H1 (cell line): ENCODE measurements around the gene RRP7A. TPM values are rescaled to one million over a fixed set of nuclear protein-coding genes. Genes with fewer than 3 reads are reported as not detected.

ENCODE experiments used
- CTCF ChIA-PET: fragments of 300-600 bp; sonication (Branson Sonifier 250); formaldehyde crosslinking; loops from one replicate; lab custom pipeline; 2021; ENCODE audit not compliant: partially characterized antibody; lab: Charles Lee
- POLR2A ChIA-PET: fragments of 300-600 bp; sonication (Branson Sonifier 250); formaldehyde crosslinking; loops from one replicate; lab custom pipeline; 2021; ENCODE audit warnings: inconsistent platforms; ENCODE audit not compliant: partially characterized antibody; lab: Charles Lee
- DNase-seq, 2 experiments: peaks; one replicate each; pipeline versions ENCODE4 v3.0.0 to v3.0.0-alpha.2; 2010 to 2022; ENCODE audit warnings: low spot score in 2 of 2, low read depth in 1 of 2, mixed read lengths in 1 of 2
- FAIRE-seq: peaks from 2 replicates; lab custom pipeline; 2011; peaks lifted over from hg19 to GRCh38; lab: Jason Lieb, UNC
- H2AFZ ChIP-seq: 2 replicates; pipeline ENCODE4 v1.8.1; 2012; ENCODE audit warnings: low read length, inconsistent platforms
- H2AK5ac ChIP-seq: 2 replicates; pipeline ENCODE4 v1.6.1; 2013; ENCODE audit warnings: low read depth, low read length
- H2BK120ac ChIP-seq: replicated peaks from 2 replicates; pipeline ENCODE3; 2013; ENCODE audit warnings: low read depth, low read length, inconsistent platforms
- H2BK12ac ChIP-seq: 2 replicates; pipeline ENCODE4 v1.6.1; 2013; ENCODE audit warnings: low read depth, low read length
- H2BK15ac ChIP-seq: 2 replicates; pipeline ENCODE4 v1.6.1; 2013; ENCODE audit warnings: low read length
- H2BK20ac ChIP-seq: 2 replicates; pipeline ENCODE4 v1.6.1; 2013; ENCODE audit warnings: low read length
- H2BK5ac ChIP-seq: 2 replicates; pipeline ENCODE4 v1.6.1; 2013; ENCODE audit warnings: low read depth, low read length
- H3K14ac ChIP-seq: 2 replicates; pipeline ENCODE4 v1.6.1; 2013; ENCODE audit warnings: inconsistent platforms; ENCODE audit not compliant: insufficient read length
- H3K18ac ChIP-seq: 2 replicates; pipeline ENCODE4 v1.6.1; 2013; ENCODE audit warnings: low read length; ENCODE audit errors: extremely low read depth
- H3K23ac ChIP-seq: 2 replicates; pipeline ENCODE4 v1.6.1; 2013; ENCODE audit warnings: inconsistent platforms; ENCODE audit not compliant: insufficient read length
- H3K23me2 ChIP-seq: 2 replicates; pipeline ENCODE4 v1.6.1; 2013; ENCODE audit warnings: low read depth, low read length
- H3K27ac ChIP-seq: 2 replicates; pipeline ENCODE4 v1.6.1; 2011; ENCODE audit warnings: low read depth, low read length, inconsistent platforms
- H3K27me3 ChIP-seq, 4 experiments: replicated peaks in 1 of 4; 1 replicate in 1 of 4; 2 replicates in 3 of 4; pipeline versions ENCODE4 v1.6.1 to v1.8.1; 2011 to 2013; ENCODE audit warnings: low read length in 3 of 4, mild to moderate bottlenecking in 3 of 4, inconsistent platforms in 2 of 4, mixed read lengths in 2 of 4, moderate library complexity in 1 of 4; ENCODE audit not compliant: control insufficient read depth in 3 of 4, insufficient read depth in 3 of 4; ENCODE audit errors: extremely low read depth in 1 of 4
- H3K36me3 ChIP-seq, 4 experiments: 2 replicates each; pipeline versions ENCODE4 v1.6.1 to v1.8.1; 2011 to 2013; ENCODE audit warnings: mild to moderate bottlenecking in 4 of 4, low read length in 3 of 4, moderate library complexity in 2 of 4, control low read depth in 1 of 4, inconsistent platforms in 1 of 4; ENCODE audit not compliant: insufficient read depth in 4 of 4, control insufficient read depth in 2 of 4
- H3K4ac ChIP-seq: replicated peaks from 2 replicates; pipeline ENCODE3; 2013; ENCODE audit warnings: low read length, low read depth, mixed read lengths, inconsistent platforms; ENCODE audit not compliant: insufficient read length
- H3K4me1 ChIP-seq, 4 experiments: replicated peaks in 1 of 4; 1 replicate in 1 of 4; 2 replicates in 3 of 4; pipeline versions ENCODE4 v1.6.1 to v1.8.1; 2011 to 2013; ENCODE audit warnings: low read length in 3 of 4, inconsistent platforms in 2 of 4, mixed read lengths in 1 of 4; ENCODE audit not compliant: insufficient read depth in 4 of 4, control insufficient read depth in 3 of 4
- H3K4me2 ChIP-seq, 2 experiments: 2 replicates each; pipeline versions ENCODE4 v1.6.1 to v1.8.1; 2011 to 2013; ENCODE audit warnings: low read depth in 2 of 2, low read length in 2 of 2, control low read depth in 1 of 2, inconsistent platforms in 1 of 2, mild to moderate bottlenecking in 1 of 2; ENCODE audit not compliant: insufficient read depth in 1 of 2
- H3K4me3 ChIP-seq, 4 experiments: fragments of 200-600, 300-600 bp in 1 of 4; sonication (generic), shearing (Covaris generic), sonication (Bioruptor Twin) in 1 of 4; 2 replicates each; pipeline versions ENCODE4 v1.5.1 to v1.8.1; 2011 to 2016; ENCODE audit warnings: low read length in 4 of 4, low read depth in 3 of 4, control low read depth in 2 of 4, inconsistent platforms in 2 of 4, mild to moderate bottlenecking in 2 of 4, mixed read lengths in 1 of 4, moderate library complexity in 1 of 4; ENCODE audit not compliant: insufficient read depth in 2 of 4; ENCODE audit errors: extremely low read depth in 1 of 4
- H3K56ac ChIP-seq: replicated peaks from 2 replicates; pipeline ENCODE3; 2013; ENCODE audit warnings: low read depth, mild to moderate bottlenecking, mixed read lengths, low read length, inconsistent platforms; ENCODE audit not compliant: insufficient read length
- H3K79me1 ChIP-seq: 2 replicates; pipeline ENCODE4 v1.6.1; 2013; ENCODE audit warnings: low read depth, low read length, control low read depth
- H3K79me2 ChIP-seq, 2 experiments: 2 replicates each; pipeline versions ENCODE4 v1.6.1 to v1.8.1; 2012 to 2013; ENCODE audit warnings: low read length in 2 of 2, mild to moderate bottlenecking in 2 of 2, inconsistent platforms in 1 of 2; ENCODE audit not compliant: insufficient read depth in 2 of 2, control insufficient read depth in 1 of 2
- H3K9ac ChIP-seq, 4 experiments: replicated peaks in 1 of 4; 1 replicate in 1 of 4; 2 replicates in 3 of 4; pipeline versions ENCODE4 v1.6.1 to v1.8.1; 2011 to 2013; ENCODE audit warnings: low read depth in 3 of 4, low read length in 3 of 4, control low read depth in 2 of 4, mild to moderate bottlenecking in 2 of 4, moderate library complexity in 2 of 4, inconsistent platforms in 1 of 4; ENCODE audit errors: extremely low read depth in 1 of 4
- H3K9me3 ChIP-seq, 2 experiments: 2 replicates each; pipeline versions ENCODE4 v1.6.1 to v1.8.1; 2012 to 2013; ENCODE audit warnings: mild to moderate bottlenecking in 2 of 2, moderate library complexity in 2 of 2, control low read depth in 1 of 2, inconsistent platforms in 1 of 2, low read depth in 1 of 2, low read length in 1 of 2, mixed read lengths in 1 of 2; ENCODE audit not compliant: insufficient read depth in 2 of 2
- H4K20me1 ChIP-seq, 2 experiments: replicated peaks in 1 of 2; 2 replicates each; pipeline versions ENCODE3 to v1.8.1; 2011 to 2013; ENCODE audit warnings: inconsistent platforms in 2 of 2, low read length in 2 of 2, mild to moderate bottlenecking in 1 of 2; ENCODE audit not compliant: insufficient read depth in 2 of 2, control insufficient read depth in 1 of 2
- H4K5ac ChIP-seq: 2 replicates; pipeline ENCODE4 v1.6.1; 2013; ENCODE audit warnings: low read length, low read depth, mixed read lengths, inconsistent platforms; ENCODE audit not compliant: insufficient read length
- H4K8ac ChIP-seq: 2 replicates; pipeline ENCODE4 v1.8.0; 2013; ENCODE audit warnings: mild to moderate bottlenecking, moderate library complexity, low read length, inconsistent platforms; ENCODE audit not compliant: insufficient read depth; ENCODE audit errors: extremely low read depth
- H4K91ac ChIP-seq: replicated peaks from 2 replicates; pipeline ENCODE3; 2013; ENCODE audit warnings: low read length, mixed read lengths, inconsistent platforms; ENCODE audit not compliant: insufficient read length
- BRCA1 ChIP-seq: IDR thresholded peaks from 2 replicates; pipeline ENCODE4 v1.6.1; 2012; ENCODE audit warnings: low read depth, low read length, improper control_type of control experiment
- TBP ChIP-seq: IDR thresholded peaks from 2 replicates; pipeline ENCODE4 v1.6.1; 2011; ENCODE audit warnings: low read depth, low read length, improper control_type of control experiment
- YY1 ChIP-seq: IDR thresholded peaks from 2 replicates; pipeline ENCODE4 v1.6.1; 2011; ENCODE audit warnings: low read depth, mild to moderate bottlenecking, low read length
- WGBS, 2 experiments: shearing (Covaris generic) in 1 of 2; methylation state at CpG; one replicate each; pipeline versions ENCODE4 v1.1.6 to v1.1.7; 2013 to 2015; ENCODE audit warnings: low lambda C conversion rate in 2 of 2, mixed read lengths in 2 of 2, inconsistent platforms in 1 of 2, low coverage in 1 of 2, missing lambda C conversion rate in 1 of 2; ENCODE audit not compliant: insufficient replicate concordance in 2 of 2, insufficient coverage in 1 of 2, insufficient read length in 1 of 2; ENCODE audit errors: extremely low coverage in 1 of 2, missing lambda C conversion rate in 1 of 2; 5-methylcytosine and 5-hydroxymethylcytosine counted together
- polyA plus RNA-seq, 7 experiments: library from polyadenylated mRNA; depleted of rRNA in 3 of 7; stranded (reverse) in 5 of 7; unstranded in 2 of 7; fragments of >200 nt in 5 of 7; fragments of 200-250 nt in 2 of 7; gene quantifications; 1 replicate in 5 of 7; 2 replicates in 1 of 7; 4 replicates in 1 of 7; pipeline versions ENCODE4 v1.2.1 to v1.2.3, GENCODE V29; 2011 to 2013; ENCODE audit warnings: missing spikeins in 2 of 7, mixed read lengths in 2 of 7
- total RNA-seq: library from RNA; stranded (reverse); fragmentation: NEBNext Ultra II Directional; extraction: Animal tissue kit (Norgen Biotek cat#: 25700); gene quantifications from 2 replicates; pipeline ENCODE4 v1.2.1, GENCODE V29; 2021
- TF ChIP-seq, protein P1 (sequence below): IDR thresholded peaks from 2 replicates; pipeline ENCODE4 v1.6.1; 2011; ENCODE audit warnings: low read length, improper control_type of control experiment
- TF ChIP-seq, protein P2 (sequence below): IDR thresholded peaks from 2 replicates; pipeline ENCODE4 v1.6.1; 2012; ENCODE audit warnings: inconsistent platforms
- TF ChIP-seq, protein P3 (sequence below): IDR thresholded peaks from 2 replicates; pipeline ENCODE4 v1.6.1; 2012; ENCODE audit warnings: inconsistent platforms

Gene RRP7A
- total and polyA plus RNA-seq, 2 of the 8 experiments (the other 6 are each of a cell fraction or from before 2014, with no cell fraction given), result 18.4 to 49.0 TPM

DNA sequence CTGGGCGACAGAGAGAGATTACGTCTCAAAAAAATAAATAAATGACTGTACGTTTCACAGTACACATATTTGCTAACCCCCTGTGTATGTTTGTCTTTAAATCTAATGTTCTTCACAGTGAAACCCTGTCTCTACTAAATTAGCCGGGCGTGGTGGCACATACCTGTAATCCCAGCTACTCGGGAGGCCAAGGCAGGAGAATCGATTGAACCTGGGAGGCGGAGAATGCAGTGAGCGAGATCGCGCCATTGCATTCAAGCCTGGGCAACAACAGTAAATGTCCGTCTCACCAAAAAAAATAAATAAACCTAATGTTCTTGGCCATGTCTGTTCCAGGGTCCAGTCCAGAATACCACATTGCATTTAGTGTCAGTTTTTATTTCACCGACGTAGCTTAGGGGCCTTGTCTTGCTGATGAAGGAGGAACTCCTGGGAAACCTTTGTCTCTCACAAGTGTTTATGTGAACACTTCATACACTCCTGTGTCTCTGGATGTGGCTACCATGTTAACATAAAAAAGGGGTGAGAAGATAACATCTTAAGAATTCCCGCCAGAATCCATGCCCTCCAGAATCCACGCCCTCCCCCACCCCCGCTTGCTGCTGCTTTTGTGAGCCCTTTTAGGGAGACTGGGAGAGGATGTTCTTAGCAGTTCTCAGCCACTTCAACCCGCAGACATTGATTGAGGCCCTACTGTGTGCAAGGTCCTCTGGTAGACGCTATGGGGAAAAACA is 29.2 kb upstream of the RRP7A start:
- H4K8ac ChIP-seq, result no peak overlapping the region; the same call in 1 of the 2 replicates
- ChIA-PET POLR2A (no interaction called here), CTCF (interaction anchor here (1.2 to 2.1 kb wide), 3 partner anchors 11 to 43 kb away, joined by 3 to 9 read pairs (median 6); no protein-coding TSS in a partner anchor)
- H3K4me2 ChIP-seq, result no peak overlapping the region
- FAIRE-seq (no peak), DNase-seq (no peak)
- H2BK15ac ChIP-seq, result no peak overlapping the region
- no peak overlapping the region for H4K5ac ChIP-seq
- no peaks in the 10 kb centered on the region for H3K79me2 ChIP-seq
- H3K56ac ChIP-seq, result no peak overlapping the region
- no peak overlapping the region for H2BK120ac ChIP-seq
- H3K36me3 ChIP-seq, result no peaks in the 10 kb centered on the region
- peaks cover 2% of the 10 kb centered on the region; the same call in 1 of the 2 replicates for H3K23me2 ChIP-seq
- H3K4me3 ChIP-seq, result no peak overlapping the region
- no peaks in the 10 kb centered on the region for H3K79me1 ChIP-seq
- no peak overlapping the region for H3K14ac ChIP-seq
- no peak overlapping the region for H2BK20ac ChIP-seq
- H2BK12ac ChIP-seq, result 0 out of 2 replicates have a peak overlapping the region, but pooled peaks have one; percentile 1
- no peak overlapping the region for H3K23ac ChIP-seq
- no peaks in the 10 kb centered on the region for H4K20me1 ChIP-seq
- no peak overlapping the region for H3K27ac ChIP-seq
- H3K9me3 ChIP-seq, result peaks cover 7 to 9% of the 10 kb centered on the region in 2 experiments; a peak in 2 of 4 replicates
- H3K27me3 ChIP-seq, result peaks cover 0 to 4% (median 4%) of the 10 kb centered on the region in 4 experiments; a peak in 4 of 7 replicates
- H2AK5ac ChIP-seq, result no peak overlapping the region
- H2AFZ ChIP-seq, result no peak overlapping the region
- no peak overlapping the region for H3K4ac ChIP-seq
- WGBS, 2 experiments, result 91% methylated on average over 19 of the region's 19 CpGs; no CpG with 5 or more reads in 1 of the 2 experiments
- no peak overlapping the region for H3K18ac ChIP-seq
- no peak overlapping the region for H4K91ac ChIP-seq
- no peak overlapping the region for H2BK5ac ChIP-seq
- TF ChIP-seq YY1 (no peak), BRCA1 (no peak), TBP (no peak)
- TF ChIP-seq, protein P1, sequence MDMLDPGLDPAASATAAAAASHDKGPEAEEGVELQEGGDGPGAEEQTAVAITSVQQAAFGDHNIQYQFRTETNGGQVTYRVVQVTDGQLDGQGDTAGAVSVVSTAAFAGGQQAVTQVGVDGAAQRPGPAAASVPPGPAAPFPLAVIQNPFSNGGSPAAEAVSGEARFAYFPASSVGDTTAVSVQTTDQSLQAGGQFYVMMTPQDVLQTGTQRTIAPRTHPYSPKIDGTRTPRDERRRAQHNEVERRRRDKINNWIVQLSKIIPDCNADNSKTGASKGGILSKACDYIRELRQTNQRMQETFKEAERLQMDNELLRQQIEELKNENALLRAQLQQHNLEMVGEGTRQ, result no peak
- TF ChIP-seq, protein P2, sequence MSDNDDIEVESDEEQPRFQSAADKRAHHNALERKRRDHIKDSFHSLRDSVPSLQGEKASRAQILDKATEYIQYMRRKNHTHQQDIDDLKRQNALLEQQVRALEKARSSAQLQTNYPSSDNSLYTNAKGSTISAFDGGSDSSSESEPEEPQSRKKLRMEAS, result no peak
- TF ChIP-seq, protein P3, sequence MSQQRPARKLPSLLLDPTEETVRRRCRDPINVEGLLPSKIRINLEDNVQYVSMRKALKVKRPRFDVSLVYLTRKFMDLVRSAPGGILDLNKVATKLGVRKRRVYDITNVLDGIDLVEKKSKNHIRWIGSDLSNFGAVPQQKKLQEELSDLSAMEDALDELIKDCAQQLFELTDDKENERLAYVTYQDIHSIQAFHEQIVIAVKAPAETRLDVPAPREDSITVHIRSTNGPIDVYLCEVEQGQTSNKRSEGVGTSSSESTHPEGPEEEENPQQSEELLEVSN, result peak; percentile 64; the same call in 1 of the 2 replicates
- H3K4me1 ChIP-seq, result peaks cover 0 to 7% (median 2%) of the 10 kb centered on the region in 4 experiments; a peak in 4 of 7 replicates
- H3K9ac ChIP-seq, result no peak overlapping the region
